Gastrocnemius medialis (tissue), 4 donors: Measurements from ENCODE around the gene PPP2R5C. TPM values are rescaled to one million over a fixed set of nuclear protein-coding genes. Genes with fewer than 3 reads are reported as not detected.

Source experiments
- ATAC-seq, 2 donors: fragments of 150-250 bp; one replicate each; pipeline ENCODE4 v1.9.1; 2016
- DNase-seq, 2 donors: peaks; one replicate each; pipeline ENCODE4 v3.0.0-alpha.2; 2019
- H3K27ac ChIP-seq, 4 donors: fragments of 200-600 bp; sonication (generic); 1 replicate in 1 of 4; 2 replicates in 3 of 4; pipeline ENCODE4 v1.5.1; 2016 to 2018; ENCODE audit warnings: mild to moderate bottlenecking in 2 of 4, moderate library complexity in 1 of 4
- H3K27me3 ChIP-seq, 3 donors: fragments of 200-600 bp; sonication (generic) in 2 of 3; 1 replicate in 1 of 3; 2 replicates in 2 of 3; pipeline versions ENCODE4 v1.5.1 to v1.6.0; 2016 to 2019; ENCODE audit warnings: mild to moderate bottlenecking in 1 of 3, moderate library complexity in 1 of 3
- H3K36me3 ChIP-seq, 2 donors: fragments of 200-600 bp; sonication (generic) in 1 of 2; one replicate each; pipeline ENCODE4 v1.5.1; 2017 to 2018
- H3K4me1 ChIP-seq, 2 donors: fragments of 200-600 bp; sonication (generic) in 1 of 2; one replicate each; pipeline ENCODE4 v1.5.1; 2016 to 2017; ENCODE audit warnings: mild to moderate bottlenecking in 2 of 2
- H3K4me3 ChIP-seq, 4 donors: fragments of 200-600 bp; sonication (generic) in 3 of 4; 1 replicate in 1 of 4; 2 replicates in 3 of 4; pipeline ENCODE4 v1.5.1; 2016 to 2019; ENCODE audit warnings: mild to moderate bottlenecking in 2 of 4
- H3K9me3 ChIP-seq, 3 donors: fragments of 200-600 bp; sonication (generic) in 2 of 3; 1 replicate in 1 of 3; 2 replicates in 2 of 3; pipeline ENCODE4 v1.5.1; 2016 to 2019
- POLR2A ChIP-seq, 2 donors: fragments of 450-650 bp; IDR thresholded peaks; one replicate each; pipeline ENCODE4 v1.6.1; 2017; ENCODE audit warnings: antibody characterized with exemption in 2 of 2, mild to moderate bottlenecking in 2 of 2, moderate library complexity in 2 of 2
- in situ Hi-C, 4 donors: fragments of 200-750 bp; cut with MboI; loops; one replicate each; pipeline versions ENCODE4 v1.15.0 to v1.8.0; 2017; ENCODE audit warnings: low sequenced_read_pairs in 4 of 4
- intact Hi-C: fragments of 100-400 bp; cut with DNase I; formaldehyde crosslinking; loops from one replicate; pipeline ENCODE4 v1.15.1; 2023; ENCODE audit warnings: low total_unique reads
- total RNA-seq, 4 donors: library from RNA; depleted of rRNA; stranded (reverse); fragments of >200 nt; gene quantifications; one replicate each; pipeline versions ENCODE4 v1.1.0 to v1.2.3, GENCODE V29; 2016
- TF ChIP-seq, protein P1 (sequence below), 5 experiments: fragments of 450-650 bp in 3 of 5; fragments of 200-600 bp in 2 of 5; sonication (generic) in 2 of 5; IDR thresholded peaks in 4 of 5; conservative IDR thresholded peaks in 1 of 5; 1 replicate in 4 of 5; 2 replicates in 1 of 5; pipeline ENCODE4 v1.5.1; 2016 to 2019; ENCODE audit warnings: antibody characterized with exemption in 5 of 5, mild to moderate bottlenecking in 3 of 5, moderate library complexity in 3 of 5

Gene PPP2R5C
- total RNA-seq, 4 donors from 2014 or later: 35.4 to 65.9 (median 49.3) TPM

DNA sequence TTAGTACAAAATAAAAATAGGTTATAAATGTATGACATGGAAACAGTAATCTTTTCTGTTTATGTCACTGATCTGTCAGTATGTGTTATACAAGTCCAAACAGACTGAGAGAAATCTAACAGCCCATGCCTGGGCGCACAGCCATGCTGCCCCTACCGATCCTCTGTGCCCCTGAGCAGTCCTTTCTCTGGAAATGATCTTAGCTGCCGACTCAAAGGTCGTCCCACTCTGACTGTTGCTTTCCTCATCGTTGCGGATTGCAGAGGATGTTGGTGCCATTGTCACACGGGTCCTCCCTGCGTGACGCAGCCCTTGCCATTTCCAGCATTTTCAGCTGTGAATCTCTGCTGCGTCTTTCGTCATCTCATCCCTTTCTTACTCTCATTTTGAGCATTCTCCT, 119.9 kb downstream of the PPP2R5C start:
- H3K27ac ChIP-seq: no peak overlapping the region
- in situ Hi-C loops: no loop called here

DNA sequence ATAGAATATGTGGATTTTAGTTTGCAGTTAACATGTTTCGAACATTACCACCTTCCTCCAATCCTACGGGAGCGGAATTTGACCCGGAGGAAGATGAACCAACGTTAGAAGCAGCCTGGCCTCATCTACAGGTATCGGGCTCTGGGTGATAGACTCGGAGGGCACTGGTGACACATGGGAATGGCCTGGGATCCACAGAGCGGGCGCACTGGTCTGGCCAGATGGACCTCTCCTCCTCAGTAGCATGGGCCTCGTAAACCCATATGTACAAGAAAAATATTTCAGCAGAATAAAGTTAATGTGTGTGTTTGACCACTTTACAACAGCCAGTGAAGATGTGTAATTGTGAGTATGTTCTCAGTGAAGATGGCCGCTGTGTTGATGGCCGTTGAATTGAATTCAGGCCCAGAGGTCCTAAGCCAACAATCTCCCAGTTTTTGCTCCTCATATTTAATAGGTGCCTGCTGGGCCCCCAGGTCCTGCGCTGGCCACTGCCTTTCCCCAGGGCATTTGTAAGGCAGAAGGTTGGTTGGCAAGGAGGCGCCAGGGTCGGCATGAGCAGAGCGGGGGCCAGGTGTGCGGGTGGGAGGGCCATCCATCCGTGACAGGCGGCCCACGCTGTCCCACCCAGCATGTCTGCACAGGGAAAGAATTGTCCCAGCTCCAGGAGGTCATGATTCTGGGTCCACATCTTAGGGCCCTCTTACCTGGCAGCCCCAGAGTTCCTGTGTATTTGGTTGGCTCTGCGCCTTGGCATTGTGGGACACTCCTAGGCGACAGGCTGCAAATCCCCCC, 120.8 kb downstream of the PPP2R5C start:
- H3K4me1 ChIP-seq: peaks cover 2 to 6% of the 10 kb centered on the region in 2 donors
- peaks cover 0 to 34% of the 10 kb centered on the region in 2 donors for H3K36me3 ChIP-seq
- no peak for TF ChIP-seq POLR2A (IDR thresholded peaks at IDR 0.05)
- DNase-seq (no peak), ATAC-seq (no peak)
- intact Hi-C loops: no loop called here
- H3K4me3 ChIP-seq: no peak overlapping the region
- H3K27me3 ChIP-seq: no peaks in the 10 kb centered on the region
- H3K27ac ChIP-seq: no peak overlapping the region
- in situ Hi-C loops: no loop called here
- no peaks in the 10 kb centered on the region for H3K9me3 ChIP-seq

More for the DNA sequence above, 119.9 kb downstream of the PPP2R5C start:
- peaks cover 6 to 16% of the 10 kb centered on the region in 2 donors for H3K4me1 ChIP-seq
- peaks cover 0 to 26% of the 10 kb centered on the region in 2 donors for H3K36me3 ChIP-seq
- no peaks in the 10 kb centered on the region for H3K9me3 ChIP-seq
- intact Hi-C loops: no loop called here
- TF ChIP-seq, protein P1, sequence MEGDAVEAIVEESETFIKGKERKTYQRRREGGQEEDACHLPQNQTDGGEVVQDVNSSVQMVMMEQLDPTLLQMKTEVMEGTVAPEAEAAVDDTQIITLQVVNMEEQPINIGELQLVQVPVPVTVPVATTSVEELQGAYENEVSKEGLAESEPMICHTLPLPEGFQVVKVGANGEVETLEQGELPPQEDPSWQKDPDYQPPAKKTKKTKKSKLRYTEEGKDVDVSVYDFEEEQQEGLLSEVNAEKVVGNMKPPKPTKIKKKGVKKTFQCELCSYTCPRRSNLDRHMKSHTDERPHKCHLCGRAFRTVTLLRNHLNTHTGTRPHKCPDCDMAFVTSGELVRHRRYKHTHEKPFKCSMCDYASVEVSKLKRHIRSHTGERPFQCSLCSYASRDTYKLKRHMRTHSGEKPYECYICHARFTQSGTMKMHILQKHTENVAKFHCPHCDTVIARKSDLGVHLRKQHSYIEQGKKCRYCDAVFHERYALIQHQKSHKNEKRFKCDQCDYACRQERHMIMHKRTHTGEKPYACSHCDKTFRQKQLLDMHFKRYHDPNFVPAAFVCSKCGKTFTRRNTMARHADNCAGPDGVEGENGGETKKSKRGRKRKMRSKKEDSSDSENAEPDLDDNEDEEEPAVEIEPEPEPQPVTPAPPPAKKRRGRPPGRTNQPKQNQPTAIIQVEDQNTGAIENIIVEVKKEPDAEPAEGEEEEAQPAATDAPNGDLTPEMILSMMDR (IDR thresholded peaks at IDR 0.05 in 4 of 5, conservative IDR thresholded peaks at IDR 0.05 in 1 of 5): no peak
- TF ChIP-seq POLR2A (IDR thresholded peaks at IDR 0.05): no peak
- no peak for ATAC-seq
- DNase-seq: no peak
- no peak overlapping the region for H3K4me3 ChIP-seq
- H3K27me3 ChIP-seq: no peaks in the 10 kb centered on the region

DNA sequence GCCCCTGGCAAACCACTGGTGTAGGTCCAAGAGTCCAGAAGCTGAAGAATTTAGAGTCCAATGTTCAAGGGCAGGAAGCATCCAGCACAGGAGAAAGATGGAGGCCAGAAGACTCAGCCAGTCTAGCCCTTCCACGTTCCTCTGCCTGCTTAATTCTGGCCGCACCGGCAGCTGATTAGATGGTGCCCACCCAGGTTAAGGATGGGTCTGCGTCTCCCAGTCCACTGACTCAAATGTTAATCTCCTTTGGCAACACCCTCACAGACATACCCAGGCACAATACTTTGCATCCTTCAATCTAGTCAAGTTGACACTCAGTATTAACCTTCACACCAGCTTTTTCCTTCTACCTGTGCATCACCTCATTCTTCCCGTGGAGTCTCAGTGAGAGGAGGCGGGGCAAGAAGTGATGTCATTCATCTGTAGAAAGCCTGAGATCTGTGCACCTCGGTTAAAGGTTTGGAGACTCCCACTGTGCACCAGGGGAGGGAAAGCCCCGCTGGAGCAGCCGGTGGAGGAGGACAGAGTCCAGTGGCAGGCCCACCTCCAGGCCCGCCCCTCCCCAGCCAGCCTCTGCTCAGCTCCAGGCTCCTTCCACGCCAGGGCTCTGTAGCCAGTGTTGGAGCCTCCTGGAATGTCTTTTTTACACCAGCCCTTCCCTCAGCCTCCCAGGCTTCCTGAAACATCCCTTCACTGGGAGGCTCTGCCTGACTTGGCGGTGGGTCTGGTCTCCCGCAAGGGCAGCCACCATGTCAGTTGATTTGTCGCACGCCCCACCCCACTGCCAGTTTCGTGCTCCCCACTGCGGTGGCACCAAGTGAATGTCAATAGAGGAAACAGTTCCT, 122.8 kb downstream of the PPP2R5C start:
- Histone ChIP-seq H3K4me1 (no peaks in the 10 kb centered on the region), H3K4me3 (no peak overlapping the region), H3K27ac (no peak overlapping the region), H3K9me3 (no peaks in the 10 kb centered on the region), H3K36me3 (peaks cover 0 to 42% of the 10 kb centered on the region in 2 donors), H3K27me3 (no peaks in the 10 kb centered on the region)
- no peak for TF ChIP-seq POLR2A (IDR thresholded peaks at IDR 0.05)
- TF ChIP-seq, protein P1 (IDR thresholded peaks at IDR 0.05 in 4 of 5, conservative IDR thresholded peaks at IDR 0.05 in 1 of 5): no peak
- in situ Hi-C loops: no loop called here
- no peak for DNase-seq
- intact Hi-C loops: no loop called here
- ATAC-seq: no peak

DNA sequence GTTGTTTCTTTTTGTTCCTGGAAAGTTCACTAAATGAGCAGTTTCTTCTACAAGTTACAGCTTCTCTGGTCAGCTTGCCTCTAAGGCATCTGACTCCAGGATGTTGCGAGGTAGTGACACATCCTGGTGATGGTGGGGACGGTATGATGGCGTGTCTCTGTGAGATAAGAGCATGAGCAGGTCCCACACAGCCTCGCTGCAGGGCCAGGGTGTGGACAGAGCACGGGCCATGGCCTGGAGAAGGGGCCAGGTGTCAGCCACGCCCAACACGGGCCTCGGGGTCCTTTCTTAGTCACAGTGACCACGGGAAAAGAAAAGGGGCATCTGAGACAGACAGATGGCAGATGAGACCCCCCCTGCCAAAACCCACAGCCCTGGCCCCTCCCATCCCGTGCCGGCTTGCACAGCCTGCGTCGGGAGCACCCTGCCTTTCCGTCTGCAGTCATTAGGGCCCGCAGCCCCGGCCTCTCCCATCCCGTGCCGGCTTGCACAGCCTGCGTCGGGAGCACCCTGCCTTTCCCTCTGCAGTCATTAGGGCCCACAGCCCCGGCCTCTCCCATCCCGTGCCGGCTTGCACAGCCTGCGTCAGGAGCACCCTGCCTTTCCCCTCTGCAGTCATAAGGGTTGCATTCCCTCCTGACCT, 123.5 kb downstream of the PPP2R5C start:
- Histone ChIP-seq H3K9me3 (no peaks in the 10 kb centered on the region), H3K36me3 (peaks cover 0 to 42% of the 10 kb centered on the region in 2 donors), H3K4me1 (no peaks in the 10 kb centered on the region), H3K4me3 (no peak overlapping the region), H3K27ac (no peak overlapping the region), H3K27me3 (no peaks in the 10 kb centered on the region)
- intact Hi-C loops: no loop called here
- in situ Hi-C loops: no loop called here
- TF ChIP-seq, protein P1 (IDR thresholded peaks at IDR 0.05 in 4 of 5, conservative IDR thresholded peaks at IDR 0.05 in 1 of 5): no peak
- TF ChIP-seq POLR2A (IDR thresholded peaks at IDR 0.05): no peak
- ATAC-seq (no peak), DNase-seq (no peak)
